Measurements from ENCODE around the gene IQSEC1. TPM values are rescaled to one million over a fixed set of nuclear protein-coding genes. Genes with fewer than 3 reads are reported as not detected.

Gene IQSEC1
- total RNA-seq, 2 donors from 2014 or later: 22.7 to 24.5 TPM

GRCh38 chr3:13071695-13072094, 1.5 kb downstream of the IQSEC1 start:
- no peak for TF ChIP-seq CTCF (conservative IDR thresholded peaks at IDR 0.05)
- DNase-seq: no peak
- Mint-ChIP-seq H3K27me3 (ENCODE audit: insufficient read depth) (peaks cover 40% of the 10 kb centered on the region), H3K27ac (no peak overlapping the region), H3K36me3 (ENCODE audit: low read depth) (no peaks in the 10 kb centered on the region), H3K4me1 (peaks cover 2% of the 10 kb centered on the region), H3K4me3 (no peak overlapping the region), H3K9me3 (no peaks in the 10 kb centered on the region)
- Histone ChIP-seq H3K4me1 (ENCODE audit: control insufficient read depth, insufficient read depth, low read length) (no peaks in the 10 kb centered on the region), H3K9me3 (ENCODE audit: control insufficient read depth, low read length) (no peaks in the 10 kb centered on the region), H3K9ac (ENCODE audit: extremely low read depth, low read length, poor library complexity, severe bottlenecking) (no peak overlapping the region), H3K4me3 (ENCODE audit: low read length) (no peak overlapping the region), H3K27ac (ENCODE audit: low read depth, low read length) (no peak overlapping the region), H3K36me3 (ENCODE audit: control insufficient read depth, insufficient read depth, low read length) (no peaks in the 10 kb centered on the region), H3K27me3 (ENCODE audit: control insufficient read depth, insufficient read depth, low read length, poor library complexity, severe bottlenecking) (peaks cover 50% of the 10 kb centered on the region)
- WGBS, 2 experiments (ENCODE audit: insufficient coverage in 1 of 2, insufficient read length in 1 of 2): 77 to 91% methylated on average over 3 to 13 of the region's 13 CpGs

- peaks cover 2% of the 10 kb centered on the region for H3K4me1 Mint-ChIP-seq
- H3K27ac ChIP-seq (ENCODE audit: low read depth, low read length): no peak overlapping the region
- H3K36me3 ChIP-seq (ENCODE audit: control insufficient read depth, insufficient read depth, low read length): no peaks in the 10 kb centered on the region
- H3K9ac ChIP-seq (ENCODE audit: extremely low read depth, low read length, poor library complexity, severe bottlenecking): no peak overlapping the region
- no peaks in the 10 kb centered on the region for H3K9me3 ChIP-seq (ENCODE audit: control insufficient read depth, low read length)
- H3K27me3 ChIP-seq (ENCODE audit: control insufficient read depth, insufficient read depth, low read length, poor library complexity, severe bottlenecking): peaks cover 39% of the 10 kb centered on the region
- H3K27me3 Mint-ChIP-seq (ENCODE audit: insufficient read depth): peaks cover 30% of the 10 kb centered on the region
- WGBS, 2 experiments (ENCODE audit: insufficient coverage in 1 of 2, insufficient read length in 1 of 2): 81 to 89% methylated on average over 8 to 10 of the region's 11 CpGs
- no peak overlapping the region for H3K4me3 Mint-ChIP-seq
- no peak overlapping the region for H3K27ac Mint-ChIP-seq
- H3K36me3 Mint-ChIP-seq (ENCODE audit: low read depth): no peaks in the 10 kb centered on the region
- no peak for DNase-seq
- no peaks in the 10 kb centered on the region for H3K9me3 Mint-ChIP-seq
- H3K4me3 ChIP-seq (ENCODE audit: low read length): no peak overlapping the region
- TF ChIP-seq CTCF (conservative IDR thresholded peaks at IDR 0.05): no peak
- H3K4me1 ChIP-seq (ENCODE audit: control insufficient read depth, insufficient read depth, low read length): no peaks in the 10 kb centered on the region
These were observed 2.7 kb downstream of the IQSEC1 start for GRCh38 chr3:13070391-13071070.

- DNase-seq: no peak
- no peaks in the 10 kb centered on the region for H3K36me3 Mint-ChIP-seq (ENCODE audit: low read depth)
These were observed 3.7 kb downstream of the IQSEC1 start for GRCh38 chr3:13069495-13069894.

More at GRCh38 chr3:13069495-13069894, 3.7 kb downstream of the IQSEC1 start:
- Histone ChIP-seq H3K4me1 (ENCODE audit: control insufficient read depth, insufficient read depth, low read length) (no peaks in the 10 kb centered on the region), H3K36me3 (ENCODE audit: control insufficient read depth, insufficient read depth, low read length) (no peaks in the 10 kb centered on the region), H3K4me3 (ENCODE audit: low read length) (no peak overlapping the region), H3K27ac (ENCODE audit: low read depth, low read length) (no peak overlapping the region), H3K9me3 (ENCODE audit: control insufficient read depth, low read length) (no peaks in the 10 kb centered on the region), H3K9ac (ENCODE audit: extremely low read depth, low read length, poor library complexity, severe bottlenecking) (no peak overlapping the region), H3K27me3 (ENCODE audit: control insufficient read depth, insufficient read depth, low read length, poor library complexity, severe bottlenecking) (peaks cover 28% of the 10 kb centered on the region)
- peaks cover 2% of the 10 kb centered on the region for H3K4me1 Mint-ChIP-seq
- H3K27me3 Mint-ChIP-seq (ENCODE audit: insufficient read depth): peaks cover 20% of the 10 kb centered on the region
- no peak for TF ChIP-seq CTCF (conservative IDR thresholded peaks at IDR 0.05)
- H3K9me3 Mint-ChIP-seq: no peaks in the 10 kb centered on the region
- H3K4me3 Mint-ChIP-seq: no peak overlapping the region
- 87% methylated on average over 3 of the region's 4 CpGs; no CpG with 5 or more reads in 1 of the 2 experiments for WGBS, 2 experiments (ENCODE audit: insufficient coverage in 1 of 2, insufficient read length in 1 of 2)
- H3K27ac Mint-ChIP-seq: no peak overlapping the region
